ENCODE measurements around the gene RNF157.
"Not testable (repeated sequence)": the region's sequence is repeated elsewhere in the genome, so short reads cannot be mapped to it uniquely, and the experiment has no call there.

Gene RNF157

DNA sequence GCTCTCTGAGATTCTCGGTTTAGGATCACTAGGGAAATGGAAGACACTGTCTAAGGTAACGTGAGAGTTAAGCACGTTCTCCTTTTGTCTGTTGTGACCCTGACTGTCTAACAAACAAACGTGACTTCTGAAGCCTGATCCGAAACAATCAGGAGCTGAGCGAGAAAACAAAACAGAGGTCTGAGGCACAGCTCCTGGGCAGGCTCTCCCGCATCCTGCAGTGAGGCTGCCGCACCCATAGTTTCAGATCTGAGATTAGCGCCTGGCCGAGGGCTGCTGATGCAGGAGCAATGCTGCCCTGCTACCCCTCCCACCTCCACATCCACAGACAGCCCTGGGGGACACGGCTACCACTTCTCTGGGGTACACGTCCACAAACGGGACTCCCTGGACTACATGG is 46.7 kb downstream of the RNF157 start:
- Mint-ChIP-seq H3K4me1 (ENCODE audit: low read depth in 2 of 2) (peaks cover 38 to 51% of the 10 kb centered on the region in 2 donors), H3K27ac (peak overlapping the region; percentile 75 to 91), H3K36me3 (ENCODE audit: insufficient read depth) (no peaks in the 10 kb centered on the region), H3K4me3 (peak overlapping the region; percentile 20 to 64), H3K27me3 (no peaks in the 10 kb centered on the region), H3K9me3 (no peaks in the 10 kb centered on the region)
- DNase-seq (no peak), ATAC-seq (replicated peaks) (no peak)

- Mint-ChIP-seq H3K4me1 (ENCODE audit: low read depth in 2 of 2) (peaks cover 40 to 52% of the 10 kb centered on the region in 2 donors), H3K36me3 (ENCODE audit: insufficient read depth) (no peaks in the 10 kb centered on the region), H3K9me3 (no peaks in the 10 kb centered on the region), H3K27ac (peak overlapping the region; percentile 75 to 91), H3K27me3 (no peaks in the 10 kb centered on the region), H3K4me3 (peak overlapping the region; percentile 51 to 72)
- DNase-seq = peak in 2 of 3 experiments; percentile 18 to 28
- peak; percentile 87 for ATAC-seq (replicated peaks)
These were observed 48.4 kb downstream of the RNF157 start for GRCh38 chr17:76191896-76192295.

DNA sequence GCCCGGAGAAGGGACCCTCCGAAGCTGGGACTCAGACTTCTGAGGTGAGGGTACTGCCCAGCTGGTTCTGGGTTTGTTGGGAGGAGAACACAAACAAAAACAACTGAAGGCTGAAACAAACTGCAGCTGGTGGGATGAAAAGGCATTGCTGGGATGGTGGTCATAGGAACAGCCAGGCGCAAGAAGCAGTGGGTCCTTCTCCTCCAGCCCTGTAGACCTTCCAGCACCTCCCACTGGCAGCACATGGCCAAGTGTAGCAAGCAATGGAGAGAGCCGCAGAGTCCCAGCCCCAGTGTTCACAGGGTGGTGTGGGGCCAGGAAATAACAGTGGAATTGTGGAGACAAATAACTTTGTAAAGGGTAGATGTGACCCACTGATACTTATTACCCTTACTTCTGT is 50.6 kb downstream of the RNF157 start:
- no peak for DNase-seq
- Mint-ChIP-seq H3K27me3 (no peaks in the 10 kb centered on the region), H3K4me3 (peak overlapping the region; percentile 50 to 68), H3K9me3 (no peaks in the 10 kb centered on the region), H3K36me3 (ENCODE audit: insufficient read depth) (peaks cover 5% of the 10 kb centered on the region), H3K4me1 (ENCODE audit: low read depth in 2 of 2) (peaks cover 41 to 57% of the 10 kb centered on the region in 2 donors), H3K27ac (peak overlapping the region; percentile 65 to 91)
- no peak for ATAC-seq (replicated peaks)

GRCh38 chr17:76189247-76189646 is 51.0 kb downstream of the RNF157 start:
- H3K4me1 Mint-ChIP-seq (ENCODE audit: low read depth in 2 of 2) = peaks cover 44 to 56% of the 10 kb centered on the region in 2 donors

GRCh38 chr17:76188213-76189016 is 51.9 kb downstream of the RNF157 start:
- ATAC-seq (replicated peaks) (no peak), DNase-seq (no peak)
- H3K36me3 Mint-ChIP-seq (ENCODE audit: insufficient read depth) = peaks cover 5% of the 10 kb centered on the region
- H3K27me3 Mint-ChIP-seq = no peaks in the 10 kb centered on the region
- no peaks in the 10 kb centered on the region for H3K9me3 Mint-ChIP-seq
- peak overlapping the region; percentile 65 to 91 for H3K27ac Mint-ChIP-seq
- peak overlapping the region; percentile 6 to 41 for H3K4me3 Mint-ChIP-seq
- H3K4me1 Mint-ChIP-seq (ENCODE audit: low read depth in 2 of 2) = peaks cover 39 to 50% of the 10 kb centered on the region in 2 donors

More at GRCh38 chr17:76189247-76189646, 51.0 kb downstream of the RNF157 start:
- H3K27ac Mint-ChIP-seq = peak overlapping the region; percentile 65 to 91
- DNase-seq (no peak), ATAC-seq (replicated peaks) (no peak)
- no peaks in the 10 kb centered on the region for H3K9me3 Mint-ChIP-seq
- peak overlapping the region; percentile 50 to 68 for H3K4me3 Mint-ChIP-seq
- peaks cover 5% of the 10 kb centered on the region for H3K36me3 Mint-ChIP-seq (ENCODE audit: insufficient read depth)
- no peaks in the 10 kb centered on the region for H3K27me3 Mint-ChIP-seq

GRCh38 chr17:76186774-76187173 is 53.5 kb downstream of the RNF157 start:
- DNase-seq; H3K9me3 Mint-ChIP-seq; ATAC-seq (replicated peaks); H3K27me3 Mint-ChIP-seq: not testable (repeated sequence)
- Mint-ChIP-seq H3K36me3 (ENCODE audit: insufficient read depth) (peaks cover 11% of the 10 kb centered on the region), H3K4me1 (ENCODE audit: low read depth in 2 of 2) (peaks cover 31 to 38% of the 10 kb centered on the region in 2 donors), H3K4me3 (peak overlapping the region; percentile 27 to 52), H3K27ac (peak overlapping the region; percentile 46 to 88)

DNA sequence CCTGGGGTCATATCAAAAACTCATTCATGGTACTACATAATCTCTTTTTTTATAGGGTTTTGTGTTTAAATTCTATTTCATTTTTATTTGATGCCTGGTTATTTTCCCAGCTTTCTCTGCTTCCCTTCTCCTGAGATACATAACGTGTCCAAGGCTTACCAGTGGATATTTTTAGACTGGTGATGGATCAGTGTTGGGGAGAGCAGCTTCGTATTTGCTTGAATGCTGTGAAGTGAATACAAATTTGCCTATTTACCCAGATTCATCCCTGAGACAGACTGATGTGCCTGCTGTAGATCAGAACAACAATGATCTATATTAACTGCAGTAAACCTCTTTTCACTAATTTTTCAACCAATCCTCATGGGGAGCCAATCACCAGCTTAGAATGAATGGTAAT is 56.0 kb downstream of the RNF157 start:
- H3K4me3 Mint-ChIP-seq = no peak overlapping the region
- H3K27ac Mint-ChIP-seq = no peak overlapping the region
- no peaks in the 10 kb centered on the region for H3K27me3 Mint-ChIP-seq
- DNase-seq = no peak
- no peak for ATAC-seq (replicated peaks)
- H3K9me3 Mint-ChIP-seq = no peaks in the 10 kb centered on the region
- peaks cover 11% of the 10 kb centered on the region for H3K36me3 Mint-ChIP-seq (ENCODE audit: insufficient read depth)
- H3K4me1 Mint-ChIP-seq (ENCODE audit: low read depth in 2 of 2) = peaks cover 34 to 40% of the 10 kb centered on the region in 2 donors

GRCh38 chr17:76182016-76182764 is 58.1 kb downstream of the RNF157 start:
- H3K4me1 Mint-ChIP-seq (ENCODE audit: low read depth in 2 of 2) = peaks cover 24 to 25% of the 10 kb centered on the region in 2 donors
- peaks cover 11% of the 10 kb centered on the region for H3K36me3 Mint-ChIP-seq (ENCODE audit: insufficient read depth)
- peak overlapping the region; percentile 46 to 86 for H3K27ac Mint-ChIP-seq
- DNase-seq = peak; percentile 94 to 97 (median 94)
- H3K27me3 Mint-ChIP-seq = no peaks in the 10 kb centered on the region
- peak overlapping the region; percentile 23 to 45 for H3K4me3 Mint-ChIP-seq
- H3K9me3 Mint-ChIP-seq = no peaks in the 10 kb centered on the region
- ATAC-seq (replicated peaks) = peak; percentile 91

DNA sequence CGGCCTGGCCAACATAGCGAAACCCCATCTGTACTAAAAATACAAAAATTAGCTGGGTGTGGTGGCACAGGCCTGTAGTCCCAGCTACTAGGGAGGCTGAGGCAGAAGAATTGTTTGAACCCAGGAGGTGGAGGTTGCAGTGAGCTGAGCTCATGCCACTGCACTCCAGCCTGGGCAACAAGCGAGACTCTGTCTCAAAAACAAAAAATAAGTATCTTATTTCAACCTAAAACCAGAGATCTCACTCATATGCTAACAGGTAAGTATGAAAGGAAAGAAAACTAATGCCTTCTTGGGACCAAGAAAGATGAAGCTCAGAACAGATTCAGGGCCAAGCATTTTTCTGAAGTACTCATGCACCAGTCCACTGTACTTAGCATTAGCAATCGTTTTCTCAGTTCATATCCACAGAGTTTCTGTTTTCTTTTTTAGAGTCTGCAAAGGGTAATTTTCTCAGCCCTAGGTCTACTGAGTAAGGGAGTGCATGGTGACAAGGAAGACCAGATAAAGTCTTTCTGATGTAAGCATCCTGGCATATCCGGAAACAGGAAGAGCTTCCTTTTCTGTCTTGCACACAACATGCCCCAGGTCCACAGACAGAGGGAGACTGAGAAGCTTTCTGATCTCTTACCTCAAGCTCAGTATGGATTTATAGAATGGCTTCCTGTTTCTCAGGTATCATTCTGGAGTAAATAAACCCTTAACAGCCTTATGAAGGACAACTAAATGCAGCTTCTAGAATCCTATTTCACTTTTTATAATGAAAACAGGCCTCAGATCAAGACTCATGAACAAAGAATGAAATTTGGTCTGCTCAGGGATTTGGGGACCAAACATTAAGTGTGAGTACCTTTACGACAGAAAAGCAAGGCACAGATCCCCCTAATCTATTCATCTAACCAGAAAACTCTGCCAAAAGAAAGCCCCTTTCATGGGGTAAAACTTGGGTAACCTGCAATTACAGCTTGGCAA is 60.5 kb downstream of the RNF157 start:
- peak overlapping the region; percentile 90 to 98 for H3K27ac Mint-ChIP-seq
- H3K27me3 Mint-ChIP-seq = no peaks in the 10 kb centered on the region
- peak overlapping the region; percentile 38 to 69 for H3K4me3 Mint-ChIP-seq
- H3K36me3 Mint-ChIP-seq (ENCODE audit: insufficient read depth) = peaks cover 6% of the 10 kb centered on the region
- ATAC-seq (replicated peaks) = peak; percentile 64
- peaks cover 21 to 25% of the 10 kb centered on the region in 2 donors for H3K4me1 Mint-ChIP-seq (ENCODE audit: low read depth in 2 of 2)
- no peaks in the 10 kb centered on the region for H3K9me3 Mint-ChIP-seq
- peak in 1 of 3 experiments; percentile 25 for DNase-seq

DNA sequence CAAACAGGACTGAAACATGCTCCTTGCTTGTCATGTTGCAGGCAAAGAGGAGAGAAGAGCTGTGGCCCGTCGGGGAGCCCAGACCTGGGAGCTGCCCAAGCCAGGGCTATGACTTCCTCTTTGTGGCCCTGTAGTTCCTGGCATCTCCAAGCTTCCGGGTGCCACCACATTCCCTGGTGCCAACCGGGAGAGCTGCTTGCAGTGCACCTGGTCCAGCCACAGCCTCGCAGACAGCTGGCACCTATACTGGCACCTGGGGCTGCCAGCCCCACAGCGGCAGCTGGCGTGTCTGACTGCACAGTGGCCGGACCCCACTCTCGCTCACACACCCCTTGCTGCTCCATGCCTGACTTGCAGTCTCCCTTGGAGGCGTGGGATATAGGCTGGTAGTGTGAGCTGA is 62.2 kb downstream of the RNF157 start:
- ATAC-seq (replicated peaks) = no peak
- Mint-ChIP-seq H3K36me3 (ENCODE audit: insufficient read depth) (peaks cover 6% of the 10 kb centered on the region), H3K4me3 (no peak overlapping the region), H3K9me3 (no peaks in the 10 kb centered on the region), H3K27me3 (no peaks in the 10 kb centered on the region), H3K4me1 (ENCODE audit: low read depth in 2 of 2) (peaks cover 19 to 20% of the 10 kb centered on the region in 2 donors), H3K27ac (peak overlapping the region; percentile 90 to 98)
- DNase-seq = no peak

- H3K4me1 Mint-ChIP-seq (ENCODE audit: low read depth in 2 of 2) = peaks cover 16 to 17% of the 10 kb centered on the region in 2 donors
- peaks cover under 1% of the 10 kb centered on the region for H3K36me3 Mint-ChIP-seq (ENCODE audit: insufficient read depth)
- no peak for ATAC-seq (replicated peaks)
- H3K27ac Mint-ChIP-seq = no peak overlapping the region
- no peaks in the 10 kb centered on the region for H3K9me3 Mint-ChIP-seq
- H3K27me3 Mint-ChIP-seq = no peaks in the 10 kb centered on the region
- no peak for DNase-seq
- no peak overlapping the region for H3K4me3 Mint-ChIP-seq
These were observed 63.4 kb downstream of the RNF157 start for GRCh38 chr17:76176701-76177574.

- no peak for DNase-seq
- H3K27me3 Mint-ChIP-seq = no peaks in the 10 kb centered on the region
- ATAC-seq (replicated peaks) = no peak
- H3K36me3 Mint-ChIP-seq (ENCODE audit: insufficient read depth) = peaks cover 2% of the 10 kb centered on the region
- H3K27ac Mint-ChIP-seq = no peak overlapping the region
- H3K4me3 Mint-ChIP-seq = no peak overlapping the region
- peaks cover 0 to 3% of the 10 kb centered on the region in 2 donors for H3K4me1 Mint-ChIP-seq (ENCODE audit: low read depth in 2 of 2)
- H3K9me3 Mint-ChIP-seq = no peaks in the 10 kb centered on the region
These were observed 66.3 kb downstream of the RNF157 start for GRCh38 chr17:76174037-76174436.

Data from effector memory CD8-positive, alpha-beta T cell (primary cell).